GM23338 (cell line): ENCODE data around the gene ZPLD1. TPM values are rescaled to one million over a fixed set of nuclear protein-coding genes. Genes with fewer than 3 reads are reported as not detected.

ENCODE experiments used
- ATAC-seq: fragments of 200-7000 bp; cut with Tn5 transposase; 3 replicates; pipeline ENCODE4 v1.9.1; 2020
- DNase-seq: peaks from one replicate; pipeline ENCODE4 v3.0.0-alpha.2; 2015; ENCODE audit warnings: low spot score
- H2AFZ ChIP-seq: fragments of 200-600 bp; sonication (generic); 2 replicates; pipeline ENCODE4 v1.8.0; 2016; ENCODE audit warnings: antibody characterized with exemption, mild to moderate bottlenecking, moderate library complexity
- H3F3A ChIP-seq: fragments of 200-600 bp; sonication (generic); replicated peaks from 2 replicates; pipeline ENCODE4 v1.8.0; 2017; ENCODE audit warnings: antibody characterized with exemption, mixed run types, low read depth
- H3K27ac ChIP-seq: fragments of 200-600 bp; sonication (generic); 2 replicates; pipeline ENCODE4 v1.6.1; 2016; ENCODE audit warnings: low read depth
- H3K27me3 ChIP-seq: fragments of 200-600 bp; sonication (generic); 2 replicates; pipeline ENCODE4 v1.8.0; 2016; ENCODE audit warnings: mild to moderate bottlenecking, mixed run types, moderate library complexity; ENCODE audit not compliant: insufficient read depth
- H3K36me3 ChIP-seq: fragments of 200-600 bp; sonication (generic); 2 replicates; pipeline ENCODE4 v1.8.0; 2016; ENCODE audit warnings: mild to moderate bottlenecking; ENCODE audit not compliant: insufficient read depth
- H3K4me1 ChIP-seq: fragments of 200-600 bp; sonication (generic); 2 replicates; pipeline ENCODE4 v1.8.0; 2016; ENCODE audit warnings: mild to moderate bottlenecking, moderate library complexity; ENCODE audit not compliant: insufficient read depth
- H3K4me2 ChIP-seq: fragments of 200-600 bp; sonication (generic); 2 replicates; pipeline ENCODE4 v1.7.1; 2017; ENCODE audit warnings: mixed run types
- H3K4me3 ChIP-seq: fragments of 200-600 bp; sonication (generic); 2 replicates; pipeline ENCODE4 v1.6.1; 2016; ENCODE audit warnings: mixed run types
- H3K79me2 ChIP-seq: fragments of 200-600 bp; sonication (generic); replicated peaks from 2 replicates; pipeline ENCODE4 v1.8.0; 2017; ENCODE audit warnings: mild to moderate bottlenecking; ENCODE audit not compliant: insufficient read depth
- H3K9me2 ChIP-seq: fragments of 200-600 bp; sonication (generic); 2 replicates; pipeline ENCODE4 v1.8.0; 2017; ENCODE audit not compliant: insufficient read depth
- H4K20me1 ChIP-seq: fragments of 200-600 bp; sonication (generic); replicated peaks from 2 replicates; pipeline ENCODE4 v1.8.0; 2017; ENCODE audit warnings: mild to moderate bottlenecking; ENCODE audit not compliant: insufficient read depth
- H3K27ac Mint-ChIP-seq: 2 replicates; pipeline ENCODE4 v1.8.0; 2020; ENCODE audit warnings: inconsistent platforms, mild to moderate bottlenecking, moderate library complexity, mixed read lengths
- H3K27me3 Mint-ChIP-seq: 3 replicates; pipeline ENCODE4 v1.8.0; 2022; ENCODE audit warnings: low read depth, mild to moderate bottlenecking, moderate library complexity, mixed read lengths, inconsistent platforms; ENCODE audit not compliant: insufficient read depth, poor library complexity
- H3K36me3 Mint-ChIP-seq: 3 replicates; pipeline ENCODE4 v1.8.0; 2021; ENCODE audit warnings: low read depth, mild to moderate bottlenecking, inconsistent platforms, moderate library complexity, mixed read lengths
- H3K4me1 Mint-ChIP-seq: 3 replicates; pipeline ENCODE4 v1.8.0; 2020; ENCODE audit warnings: mild to moderate bottlenecking, inconsistent platforms, mixed read lengths
- H3K4me3 Mint-ChIP-seq: 3 replicates; pipeline ENCODE4 v1.8.0; 2021; ENCODE audit warnings: moderate library complexity, mild to moderate bottlenecking, inconsistent platforms, mixed read lengths
- H3K9me3 Mint-ChIP-seq: 3 replicates; pipeline ENCODE4 v1.8.0; 2020; ENCODE audit warnings: moderate library complexity, mild to moderate bottlenecking, inconsistent platforms, mixed read lengths
- CREB1 ChIP-seq: fragments of 250-450 bp; sonication (Bioruptor Pico); IDR thresholded peaks from 2 replicates; pipeline ENCODE4 v1.5.0; 2020; ENCODE audit warnings: low read depth, mild to moderate bottlenecking, moderate library complexity
- ETS1 ChIP-seq: IDR thresholded peaks from 2 replicates; pipeline ENCODE4 v1.6.1; 2016; ENCODE audit warnings: antibody characterized with exemption
- EZH2 ChIP-seq: fragments of 200-600 bp; sonication (generic); IDR thresholded peaks from one replicate; pipeline ENCODE4 v1.8.0; 2017; ENCODE audit warnings: antibody characterized with exemption, mild to moderate bottlenecking, low read depth; ENCODE audit not compliant: unreplicated experiment
- EZH2phosphoT487 ChIP-seq: fragments of 200-600 bp; sonication (generic); IDR thresholded peaks from one replicate; pipeline ENCODE4 v1.8.1; 2018; ENCODE audit warnings: antibody characterized with exemption; ENCODE audit not compliant: unreplicated experiment
- JUNB ChIP-seq: IDR thresholded peaks from one replicate; pipeline ENCODE4 v1.6.1; 2016; ENCODE audit warnings: antibody characterized with exemption; ENCODE audit not compliant: unreplicated experiment
- NANOG ChIP-seq: IDR thresholded peaks from 2 replicates; pipeline ENCODE4 v1.6.1; 2016; ENCODE audit warnings: antibody characterized with exemption, borderline replicate concordance
- POLR2AphosphoS5 ChIP-seq: IDR thresholded peaks from 2 replicates; pipeline ENCODE4 v1.6.1; 2016; ENCODE audit warnings: antibody characterized with exemption, low read depth
- STAT1 ChIP-seq: IDR thresholded peaks from one replicate; pipeline ENCODE4 v1.6.1; 2016; ENCODE audit warnings: antibody characterized with exemption; ENCODE audit not compliant: unreplicated experiment
- ZNF114 ChIP-seq: fragments of 250-450 bp; sonication (Bioruptor Pico); IDR thresholded peaks from 2 replicates; pipeline ENCODE4 v1.5.0; 2020; ENCODE audit warnings: mild to moderate bottlenecking, moderate library complexity
- ZNF331 ChIP-seq: fragments of 250-450 bp; sonication (Bioruptor Pico); IDR thresholded peaks from 2 replicates; pipeline ENCODE4 v1.5.0; 2020; ENCODE audit warnings: low read depth, mild to moderate bottlenecking, moderate library complexity
- ZNF462 ChIP-seq: fragments of 250-450 bp; sonication (Bioruptor Pico); IDR thresholded peaks from 2 replicates; pipeline ENCODE4 v1.5.0; 2020; ENCODE audit warnings: mild to moderate bottlenecking, moderate library complexity
- polyA plus RNA-seq: library from polyadenylated mRNA; unstranded; fragments of >200 nt; fragmentation: Nextera tagmentation; extraction: Ambion mirVana; gene quantifications from 2 replicates; pipeline ENCODE4 v1.2.1, GENCODE V29; 2016
- total RNA-seq: library from RNA; depleted of rRNA; stranded (reverse); fragments of >200 nt; shearing (Covaris generic); gene quantifications from 2 replicates; pipeline ENCODE4 v1.2.3, GENCODE V29; 2014
- TF ChIP-seq, protein P1 (sequence below): IDR thresholded peaks from one replicate; pipeline ENCODE4 v1.6.1; 2018; ENCODE audit warnings: antibody characterized with exemption; ENCODE audit not compliant: unreplicated experiment
- TF ChIP-seq, protein P2 (sequence below), 2 experiments: fragments of 200-600 bp in 1 of 2; sonication (generic) in 1 of 2; conservative IDR thresholded peaks; 2 replicates each; pipeline versions ENCODE4 v1.5.1 to v1.6.1; 2016 to 2017; ENCODE audit warnings: antibody characterized with exemption in 2 of 2, low read depth in 2 of 2, mild to moderate bottlenecking in 2 of 2, moderate library complexity in 1 of 2

ZPLD1 gene
- total and polyA plus RNA-seq, 2 experiments from 2014 or later = not detected

DNA sequence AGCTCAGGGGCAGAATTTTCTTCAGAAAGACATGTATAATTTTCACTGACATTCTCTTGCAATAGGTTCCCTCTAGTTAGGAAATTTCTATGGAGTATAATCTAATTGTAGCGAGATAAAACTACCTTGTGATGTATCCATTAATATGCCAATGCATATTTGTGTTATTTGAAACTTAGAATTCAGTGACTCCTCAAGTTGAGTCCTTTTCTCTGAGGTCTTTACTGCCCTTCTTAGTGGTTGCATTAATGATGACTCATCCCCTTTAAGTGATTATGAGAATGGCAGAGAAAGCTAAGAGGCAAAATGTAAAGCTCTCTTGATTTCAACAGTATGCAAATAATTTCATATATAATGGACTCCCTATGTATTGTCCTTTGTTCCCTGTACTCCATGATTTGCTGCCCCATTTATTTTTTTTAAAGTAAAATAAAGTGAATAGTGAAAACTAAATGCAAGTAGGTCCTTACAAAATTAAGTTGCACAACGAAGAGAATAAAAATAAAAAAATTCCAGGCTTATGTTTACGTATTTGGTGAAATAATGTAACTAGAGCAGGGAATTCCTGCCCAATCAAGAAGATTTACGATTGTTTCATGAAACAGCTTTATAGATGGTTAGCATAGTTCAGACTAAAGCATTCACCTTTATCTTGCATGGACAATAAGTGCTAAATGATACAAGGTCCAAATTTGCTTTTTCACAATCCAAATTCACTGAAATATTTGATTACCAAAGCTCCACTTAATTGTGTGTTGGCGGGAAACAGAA, 78.1 kb downstream of the ZPLD1 start:
- H2AFZ ChIP-seq = 0 out of 2 replicates have a peak overlapping the region, but pooled peaks have one; percentile 39
- no peaks in the 10 kb centered on the region for H3K79me2 ChIP-seq
- H3K9me3 Mint-ChIP-seq = no peaks in the 10 kb centered on the region; the same call in 2 of the 3 replicates

More for the DNA sequence above, 78.1 kb downstream of the ZPLD1 start:
- H3K4me1 Mint-ChIP-seq = no peaks in the 10 kb centered on the region
- H3K9me2 ChIP-seq = no peaks in the 10 kb centered on the region
- no peak overlapping the region for H3K4me3 Mint-ChIP-seq
- H3K36me3 ChIP-seq = no peaks in the 10 kb centered on the region
- H3F3A ChIP-seq = no peaks in the 10 kb centered on the region
- no peak overlapping the region for H3K4me3 ChIP-seq
- ATAC-seq (no peak), DNase-seq (no peak)
- no peaks in the 10 kb centered on the region for H3K36me3 Mint-ChIP-seq
- H3K27ac ChIP-seq = no peak overlapping the region
- H3K4me1 ChIP-seq = no peaks in the 10 kb centered on the region
- no peaks in the 10 kb centered on the region for H3K27me3 ChIP-seq
- no peaks in the 10 kb centered on the region for H4K20me1 ChIP-seq
- H3K27ac Mint-ChIP-seq = no peak overlapping the region; the same call in 1 of the 2 replicates
- no peak overlapping the region for H3K4me2 ChIP-seq
- no peaks in the 10 kb centered on the region for H3K27me3 Mint-ChIP-seq
- TF ChIP-seq, protein P1, sequence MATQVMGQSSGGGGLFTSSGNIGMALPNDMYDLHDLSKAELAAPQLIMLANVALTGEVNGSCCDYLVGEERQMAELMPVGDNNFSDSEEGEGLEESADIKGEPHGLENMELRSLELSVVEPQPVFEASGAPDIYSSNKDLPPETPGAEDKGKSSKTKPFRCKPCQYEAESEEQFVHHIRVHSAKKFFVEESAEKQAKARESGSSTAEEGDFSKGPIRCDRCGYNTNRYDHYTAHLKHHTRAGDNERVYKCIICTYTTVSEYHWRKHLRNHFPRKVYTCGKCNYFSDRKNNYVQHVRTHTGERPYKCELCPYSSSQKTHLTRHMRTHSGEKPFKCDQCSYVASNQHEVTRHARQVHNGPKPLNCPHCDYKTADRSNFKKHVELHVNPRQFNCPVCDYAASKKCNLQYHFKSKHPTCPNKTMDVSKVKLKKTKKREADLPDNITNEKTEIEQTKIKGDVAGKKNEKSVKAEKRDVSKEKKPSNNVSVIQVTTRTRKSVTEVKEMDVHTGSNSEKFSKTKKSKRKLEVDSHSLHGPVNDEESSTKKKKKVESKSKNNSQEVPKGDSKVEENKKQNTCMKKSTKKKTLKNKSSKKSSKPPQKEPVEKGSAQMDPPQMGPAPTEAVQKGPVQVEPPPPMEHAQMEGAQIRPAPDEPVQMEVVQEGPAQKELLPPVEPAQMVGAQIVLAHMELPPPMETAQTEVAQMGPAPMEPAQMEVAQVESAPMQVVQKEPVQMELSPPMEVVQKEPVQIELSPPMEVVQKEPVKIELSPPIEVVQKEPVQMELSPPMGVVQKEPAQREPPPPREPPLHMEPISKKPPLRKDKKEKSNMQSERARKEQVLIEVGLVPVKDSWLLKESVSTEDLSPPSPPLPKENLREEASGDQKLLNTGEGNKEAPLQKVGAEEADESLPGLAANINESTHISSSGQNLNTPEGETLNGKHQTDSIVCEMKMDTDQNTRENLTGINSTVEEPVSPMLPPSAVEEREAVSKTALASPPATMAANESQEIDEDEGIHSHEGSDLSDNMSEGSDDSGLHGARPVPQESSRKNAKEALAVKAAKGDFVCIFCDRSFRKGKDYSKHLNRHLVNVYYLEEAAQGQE = no peak
- TF ChIP-seq NANOG (no peak), ZNF114 (CRISPR knock-in tag) (no peak), JUNB (no peak), EZH2phosphoT487 (no peak), ZNF331 (no peak), EZH2 (no peak), ETS1 (no peak), ZNF462 (CRISPR knock-in tag) (no peak), CREB1 (CRISPR knock-in tag) (no peak), POLR2AphosphoS5 (no peak), STAT1 (no peak)
- TF ChIP-seq, protein P2, sequence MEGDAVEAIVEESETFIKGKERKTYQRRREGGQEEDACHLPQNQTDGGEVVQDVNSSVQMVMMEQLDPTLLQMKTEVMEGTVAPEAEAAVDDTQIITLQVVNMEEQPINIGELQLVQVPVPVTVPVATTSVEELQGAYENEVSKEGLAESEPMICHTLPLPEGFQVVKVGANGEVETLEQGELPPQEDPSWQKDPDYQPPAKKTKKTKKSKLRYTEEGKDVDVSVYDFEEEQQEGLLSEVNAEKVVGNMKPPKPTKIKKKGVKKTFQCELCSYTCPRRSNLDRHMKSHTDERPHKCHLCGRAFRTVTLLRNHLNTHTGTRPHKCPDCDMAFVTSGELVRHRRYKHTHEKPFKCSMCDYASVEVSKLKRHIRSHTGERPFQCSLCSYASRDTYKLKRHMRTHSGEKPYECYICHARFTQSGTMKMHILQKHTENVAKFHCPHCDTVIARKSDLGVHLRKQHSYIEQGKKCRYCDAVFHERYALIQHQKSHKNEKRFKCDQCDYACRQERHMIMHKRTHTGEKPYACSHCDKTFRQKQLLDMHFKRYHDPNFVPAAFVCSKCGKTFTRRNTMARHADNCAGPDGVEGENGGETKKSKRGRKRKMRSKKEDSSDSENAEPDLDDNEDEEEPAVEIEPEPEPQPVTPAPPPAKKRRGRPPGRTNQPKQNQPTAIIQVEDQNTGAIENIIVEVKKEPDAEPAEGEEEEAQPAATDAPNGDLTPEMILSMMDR (conservative IDR thresholded peaks at IDR 0.05; ENCODE audit: low read depth in 2 of 2) = no peak
